IPS-18a (cell line): Measurements from ENCODE around the gene EPHA2.

Experiments
- H3K27ac ChIP-seq: one replicate; pipeline ENCODE4 v1.5.1; 2013; ENCODE audit warnings: low read length
- H3K27me3 ChIP-seq: one replicate; pipeline ENCODE4 v1.6.1; 2013; ENCODE audit warnings: mild to moderate bottlenecking, low read length; ENCODE audit not compliant: control insufficient read depth, insufficient read depth
- H3K36me3 ChIP-seq: one replicate; pipeline ENCODE4 v1.6.1; 2013; ENCODE audit warnings: low read depth, low read length; ENCODE audit not compliant: control insufficient read depth
- H3K4me1 ChIP-seq: one replicate; pipeline ENCODE4 v1.6.1; 2013; ENCODE audit warnings: low read depth, low read length; ENCODE audit not compliant: control insufficient read depth
- H3K4me3 ChIP-seq: one replicate; pipeline ENCODE4 v1.5.1; 2013; ENCODE audit warnings: low read length
- H3K9ac ChIP-seq: one replicate; pipeline ENCODE4 v1.6.1; 2013; ENCODE audit warnings: mild to moderate bottlenecking, low read length, moderate library complexity
- H3K9me3 ChIP-seq: one replicate; pipeline ENCODE4 v1.6.1; 2013; ENCODE audit warnings: low read depth, low read length; ENCODE audit not compliant: control insufficient read depth

EPHA2 gene

GRCh38 chr1:16152481-16153087 lies 3.3 kb downstream of the EPHA2 start:
- Histone ChIP-seq H3K4me1 (peaks cover 34% of the 10 kb centered on the region), H3K27me3 (peaks cover 13% of the 10 kb centered on the region), H3K27ac (no peak overlapping the region), H3K9ac (peak overlapping the region; percentile 8), H3K36me3 (peaks cover 27% of the 10 kb centered on the region), H3K4me3 (peak overlapping the region; percentile 82), H3K9me3 (no peaks in the 10 kb centered on the region)

- Histone ChIP-seq H3K27ac (no peak overlapping the region), H3K4me3 (no peak overlapping the region), H3K9me3 (no peaks in the 10 kb centered on the region), H3K36me3 (peaks cover 33% of the 10 kb centered on the region), H3K27me3 (peaks cover 9% of the 10 kb centered on the region), H3K9ac (no peak overlapping the region), H3K4me1 (peaks cover 38% of the 10 kb centered on the region)
Observed at GRCh38 chr1:16151995-16152384, 3.9 kb downstream of the EPHA2 start.

DNA sequence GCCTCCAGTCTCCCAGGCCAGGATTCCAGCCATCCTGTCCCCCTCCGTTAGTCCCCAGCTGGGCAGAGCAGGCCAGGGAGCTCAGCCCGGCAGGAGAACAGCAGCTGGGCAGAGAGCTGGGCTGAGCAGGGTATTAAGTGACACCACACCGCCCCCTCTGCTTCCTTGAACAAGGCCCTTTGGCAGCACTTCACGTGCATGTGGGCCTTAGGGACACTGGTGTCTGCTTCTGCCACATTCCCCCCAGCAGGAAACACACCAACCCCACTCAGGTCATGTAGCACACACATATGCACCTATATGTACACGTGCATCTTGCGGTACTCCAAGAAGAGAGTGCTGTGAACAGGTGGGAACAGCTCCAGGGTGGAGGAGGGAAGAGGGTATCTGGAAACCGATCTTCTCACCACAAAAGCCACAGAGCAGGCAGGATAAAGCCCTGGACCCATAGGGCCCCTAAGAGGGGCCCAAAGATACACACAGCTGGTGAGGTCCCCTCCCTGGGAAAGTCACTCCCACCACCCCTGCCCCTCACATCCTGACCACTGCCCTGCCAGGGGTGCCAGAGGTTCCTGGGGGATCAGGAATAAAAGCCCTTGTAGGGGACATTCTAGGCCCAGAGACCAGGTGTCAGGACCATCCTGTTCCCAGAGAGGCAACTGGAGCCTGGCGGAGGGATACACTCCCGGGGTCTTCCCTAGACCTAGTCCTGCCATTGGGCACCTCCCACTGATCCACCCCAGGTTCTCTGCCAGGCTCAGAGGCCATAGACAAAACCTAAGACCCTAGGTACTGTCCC lies 4.5 kb downstream of the EPHA2 start:
- H3K9ac ChIP-seq, result no peak overlapping the region
- H3K4me3 ChIP-seq, result no peak overlapping the region
- peaks cover 41% of the 10 kb centered on the region for H3K4me1 ChIP-seq
- no peak overlapping the region for H3K27ac ChIP-seq
- H3K36me3 ChIP-seq, result peaks cover 35% of the 10 kb centered on the region
- no peaks in the 10 kb centered on the region for H3K9me3 ChIP-seq
- H3K27me3 ChIP-seq, result peaks cover 3% of the 10 kb centered on the region

GRCh38 chr1:16150508-16150907 lies 5.4 kb downstream of the EPHA2 start:
- Histone ChIP-seq H3K27me3 (no peaks in the 10 kb centered on the region), H3K9ac (no peak overlapping the region), H3K36me3 (peaks cover 35% of the 10 kb centered on the region), H3K4me3 (no peak overlapping the region), H3K9me3 (no peaks in the 10 kb centered on the region), H3K27ac (no peak overlapping the region), H3K4me1 (peaks cover 46% of the 10 kb centered on the region)

- Histone ChIP-seq H3K36me3 (peaks cover 35% of the 10 kb centered on the region), H3K9me3 (no peaks in the 10 kb centered on the region), H3K27me3 (no peaks in the 10 kb centered on the region), H3K4me3 (no peak overlapping the region), H3K4me1 (peaks cover 52% of the 10 kb centered on the region), H3K27ac (no peak overlapping the region), H3K9ac (no peak overlapping the region)
Observed at GRCh38 chr1:16149702-16150488, 6.0 kb downstream of the EPHA2 start.

- Histone ChIP-seq H3K27ac (no peak overlapping the region), H3K27me3 (no peaks in the 10 kb centered on the region), H3K4me1 (peaks cover 57% of the 10 kb centered on the region), H3K36me3 (peaks cover 35% of the 10 kb centered on the region), H3K4me3 (no peak overlapping the region), H3K9me3 (no peaks in the 10 kb centered on the region), H3K9ac (no peak overlapping the region)
Observed at GRCh38 chr1:16149146-16149545, 6.7 kb downstream of the EPHA2 start.

GRCh38 chr1:16148329-16149092 lies 7.4 kb downstream of the EPHA2 start:
- Histone ChIP-seq H3K27ac (no peak overlapping the region), H3K4me3 (no peak overlapping the region), H3K36me3 (peaks cover 35% of the 10 kb centered on the region), H3K27me3 (no peaks in the 10 kb centered on the region), H3K9me3 (no peaks in the 10 kb centered on the region), H3K4me1 (peaks cover 50% of the 10 kb centered on the region), H3K9ac (no peak overlapping the region)

- peak overlapping the region; percentile 82 for H3K27ac ChIP-seq
- peak overlapping the region; percentile 60 for H3K9ac ChIP-seq
- peak overlapping the region; percentile 24 for H3K4me3 ChIP-seq
- no peaks in the 10 kb centered on the region for H3K9me3 ChIP-seq
- peaks cover 41% of the 10 kb centered on the region for H3K4me1 ChIP-seq
- peaks cover 35% of the 10 kb centered on the region for H3K36me3 ChIP-seq
- H3K27me3 ChIP-seq, result no peaks in the 10 kb centered on the region
Observed at GRCh38 chr1:16147156-16147926, 8.5 kb downstream of the EPHA2 start.

GRCh38 chr1:16146279-16147155 lies 9.4 kb downstream of the EPHA2 start:
- H3K4me1 ChIP-seq, result peaks cover 43% of the 10 kb centered on the region
- H3K9ac ChIP-seq, result peak overlapping the region; percentile 60
- H3K4me3 ChIP-seq, result peak overlapping the region; percentile 24
- H3K36me3 ChIP-seq, result peaks cover 35% of the 10 kb centered on the region
- no peaks in the 10 kb centered on the region for H3K9me3 ChIP-seq
- no peaks in the 10 kb centered on the region for H3K27me3 ChIP-seq
- peak overlapping the region; percentile 82 for H3K27ac ChIP-seq

- no peaks in the 10 kb centered on the region for H3K9me3 ChIP-seq
- H3K36me3 ChIP-seq, result peaks cover 35% of the 10 kb centered on the region
- H3K4me1 ChIP-seq, result peaks cover 42% of the 10 kb centered on the region
- H3K9ac ChIP-seq, result peak overlapping the region; percentile 60
- no peaks in the 10 kb centered on the region for H3K27me3 ChIP-seq
- H3K4me3 ChIP-seq, result peak overlapping the region; percentile 24
- peak overlapping the region; percentile 82 for H3K27ac ChIP-seq
Observed at GRCh38 chr1:16145662-16146278, 10.1 kb downstream of the EPHA2 start.
